ENCODE data around the gene QSOX2.

QSOX2 gene

DNA sequence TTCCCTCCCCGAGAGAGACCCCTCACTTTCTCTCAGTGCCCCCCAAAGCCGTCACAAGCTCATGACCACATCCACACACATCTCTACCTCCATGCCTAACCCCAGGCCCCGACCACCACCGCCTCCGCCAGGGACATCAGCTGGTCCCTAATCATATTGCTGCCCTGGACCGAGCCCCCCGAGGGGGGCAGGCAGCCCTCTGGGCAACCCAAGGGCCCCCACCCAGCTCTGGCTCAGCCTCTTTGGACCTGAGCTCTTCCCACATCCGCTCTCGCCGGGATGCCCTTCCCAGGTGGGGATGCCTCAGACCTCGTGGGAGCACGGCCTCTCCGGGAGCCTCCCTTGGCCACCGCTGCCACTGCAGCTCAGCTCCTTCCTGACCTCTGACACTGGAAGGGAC lies 59.2 kb downstream of the QSOX2 start:
- TF ChIP-seq, protein P1, sequence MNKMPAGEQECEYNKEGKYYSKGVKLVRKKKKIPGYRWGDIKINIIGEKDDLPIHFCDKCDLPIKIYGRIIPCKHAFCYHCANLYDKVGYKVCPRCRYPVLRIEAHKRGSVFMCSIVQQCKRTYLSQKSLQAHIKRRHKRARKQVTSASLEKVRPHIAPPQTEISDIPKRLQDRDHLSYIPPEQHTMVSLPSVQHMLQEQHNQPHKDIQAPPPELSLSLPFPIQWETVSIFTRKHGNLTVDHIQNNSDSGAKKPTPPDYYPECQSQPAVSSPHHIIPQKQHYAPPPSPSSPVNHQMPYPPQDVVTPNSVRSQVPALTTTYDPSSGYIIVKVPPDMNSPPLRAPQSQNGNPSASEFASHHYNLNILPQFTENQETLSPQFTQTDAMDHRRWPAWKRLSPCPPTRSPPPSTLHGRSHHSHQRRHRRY (tag by site-specific recombination; IDR thresholded peaks at IDR 0.05): no peak
- TF ChIP-seq MYNN (tag by site-specific recombination; IDR thresholded peaks at IDR 0.05; ENCODE audit: borderline replicate concordance) (no peak), ZNF157 (tag by site-specific recombination; IDR thresholded peaks at IDR 0.05) (no peak), KLF16 (tag by site-specific recombination; IDR thresholded peaks at IDR 0.05) (no peak), RBAK (tag by site-specific recombination; IDR thresholded peaks at IDR 0.05) (no peak), ZNF76 (tag by site-specific recombination; IDR thresholded peaks at IDR 0.05; ENCODE audit: borderline replicate concordance, low read depth) (no peak), ZNF140 (tag by site-specific recombination; IDR thresholded peaks at IDR 0.05) (no peak), GFI1B (tag by site-specific recombination; IDR thresholded peaks at IDR 0.05) (no peak), ZNF311 (tag by site-specific recombination; IDR thresholded peaks at IDR 0.05; ENCODE audit: borderline replicate concordance) (no peak), ZNF558 (tag by site-specific recombination; IDR thresholded peaks at IDR 0.05) (no peak)
- TF ChIP-seq, protein P2, sequence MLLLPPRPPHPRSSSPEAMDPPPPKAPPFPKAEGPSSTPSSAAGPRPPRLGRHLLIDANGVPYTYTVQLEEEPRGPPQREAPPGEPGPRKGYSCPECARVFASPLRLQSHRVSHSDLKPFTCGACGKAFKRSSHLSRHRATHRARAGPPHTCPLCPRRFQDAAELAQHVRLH (tag by site-specific recombination; IDR thresholded peaks at IDR 0.05): no peak
- TF ChIP-seq, protein P3, sequence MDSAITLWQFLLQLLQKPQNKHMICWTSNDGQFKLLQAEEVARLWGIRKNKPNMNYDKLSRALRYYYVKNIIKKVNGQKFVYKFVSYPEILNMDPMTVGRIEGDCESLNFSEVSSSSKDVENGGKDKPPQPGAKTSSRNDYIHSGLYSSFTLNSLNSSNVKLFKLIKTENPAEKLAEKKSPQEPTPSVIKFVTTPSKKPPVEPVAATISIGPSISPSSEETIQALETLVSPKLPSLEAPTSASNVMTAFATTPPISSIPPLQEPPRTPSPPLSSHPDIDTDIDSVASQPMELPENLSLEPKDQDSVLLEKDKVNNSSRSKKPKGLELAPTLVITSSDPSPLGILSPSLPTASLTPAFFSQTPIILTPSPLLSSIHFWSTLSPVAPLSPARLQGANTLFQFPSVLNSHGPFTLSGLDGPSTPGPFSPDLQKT (IDR thresholded peaks at IDR 0.05; ENCODE audit: borderline replicate concordance, low read depth, low read length): no peak
- CTCF ChIA-PET: interaction anchor here (0.6 to 1.9 kb wide), 5 partner anchors 15 to 70 kb away, joined by 3 to 10 read pairs (median 4); no protein-coding TSS in a partner anchor

DNA sequence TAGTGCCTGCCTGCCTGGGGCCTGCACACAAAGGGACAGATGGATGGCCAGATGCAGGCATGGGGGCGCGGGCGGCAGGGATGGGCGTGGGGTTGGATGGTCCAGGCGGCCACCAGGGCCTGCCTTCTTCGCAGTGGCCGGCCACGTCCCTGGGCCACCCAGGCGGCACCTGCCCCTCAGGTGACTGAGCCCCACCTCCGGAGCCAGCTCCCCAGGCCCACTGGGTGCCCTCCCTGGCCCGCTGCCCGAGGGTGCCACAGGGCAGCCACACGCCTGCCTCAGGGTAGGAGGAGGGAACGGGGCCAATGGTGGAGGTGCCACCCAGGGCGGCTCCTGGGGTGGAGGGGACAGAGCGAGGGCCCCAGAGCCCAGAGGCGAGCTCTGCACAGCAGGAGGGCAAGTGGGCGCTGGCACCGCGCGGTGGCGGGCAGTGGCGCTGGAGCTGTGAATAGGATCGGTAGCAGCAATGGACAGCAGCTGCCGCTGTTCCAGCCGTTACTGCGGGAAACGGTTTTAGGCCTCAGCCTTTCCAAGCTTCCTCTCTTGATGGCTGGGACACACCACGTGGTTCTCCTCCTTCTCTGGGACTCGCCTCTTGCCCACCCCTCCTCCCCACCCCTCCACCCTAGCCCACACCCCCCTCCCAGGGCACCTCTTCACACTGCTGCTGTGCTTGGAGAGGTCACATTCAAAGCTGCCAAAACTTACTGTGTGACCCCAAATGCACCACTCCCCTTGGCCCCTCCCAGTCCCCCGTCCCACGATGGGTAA lies 59.8 kb downstream of the QSOX2 start:
- POLR2A ChIA-PET: no interaction called here
- no peaks in the 10 kb centered on the region for H3K9me3 ChIP-seq (ENCODE audit: control insufficient read depth, insufficient read depth, low read depth, low read length)

More for the DNA sequence above, 59.2 kb downstream of the QSOX2 start:
- Histone ChIP-seq H3K9me3 (ENCODE audit: control insufficient read depth, insufficient read depth, low read depth, low read length) (no peaks in the 10 kb centered on the region), H3K27ac (ENCODE audit: extremely low read depth, low read depth, low read length) (no peak overlapping the region), H3K36me3 (ENCODE audit: control insufficient read depth in 2 of 2, insufficient read depth in 1 of 2, low read length in 2 of 2) (no peaks in the 10 kb centered on the region), H3K4me1 (ENCODE audit: control insufficient read depth, insufficient read depth, low read length) (0 out of 2 replicates have a peak, but pooled peaks cover 2% of the 10 kb centered on the region), H3K4me3 (ENCODE audit: low read depth, low read length) (no peak overlapping the region)
- POLR2A ChIA-PET: no interaction called here

DNA sequence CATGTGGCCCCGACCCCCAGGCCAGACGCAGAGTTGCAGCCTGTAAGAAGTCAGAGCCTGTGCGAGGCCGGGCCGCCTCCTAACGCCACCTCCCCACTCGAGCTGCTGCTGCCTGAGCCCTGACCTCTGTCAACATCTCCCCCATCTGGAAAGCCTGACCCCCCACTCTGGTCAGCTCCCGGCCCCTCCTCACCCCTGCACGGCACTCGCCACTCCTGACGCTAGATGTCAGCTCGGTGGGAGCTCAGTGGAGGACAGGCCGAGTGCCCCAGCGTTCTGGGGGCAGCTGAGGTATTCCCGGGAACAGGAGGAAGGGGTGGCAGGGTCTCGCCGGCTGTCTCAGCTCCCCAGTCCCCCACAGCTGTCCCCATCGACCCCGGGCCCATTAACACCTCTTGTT lies 60.5 kb downstream of the QSOX2 start:
- Histone ChIP-seq H3K9me3 (ENCODE audit: control insufficient read depth, insufficient read depth, low read depth, low read length) (no peaks in the 10 kb centered on the region), H3K4me1 (ENCODE audit: control insufficient read depth, insufficient read depth, low read length) (0 out of 2 replicates have a peak, but pooled peaks cover 2% of the 10 kb centered on the region), H3K27ac (ENCODE audit: extremely low read depth, low read depth, low read length) (no peak overlapping the region), H3K4me3 (ENCODE audit: low read depth, low read length) (no peak overlapping the region), H3K36me3 (ENCODE audit: control insufficient read depth in 2 of 2, insufficient read depth in 1 of 2, low read length in 2 of 2) (no peaks in the 10 kb centered on the region)
- ChIA-PET POLR2A (no interaction called here), CTCF (interaction anchor here (0.7 to 1.6 kb wide), 4 partner anchors 10 to 23 kb away, joined by 3 to 9 read pairs (median 5); no protein-coding TSS in a partner anchor)
- no peak for TF ChIP-seq ZNF211 (tag by site-specific recombination; IDR thresholded peaks at IDR 0.05; ENCODE audit: low read depth)
- no peak for TF ChIP-seq ZFP3 (tag by site-specific recombination; IDR thresholded peaks at IDR 0.05; ENCODE audit: low read depth)

More for the DNA sequence above, 59.8 kb downstream of the QSOX2 start:
- no peaks in the 10 kb centered on the region for H3K36me3 ChIP-seq (ENCODE audit: control insufficient read depth in 2 of 2, insufficient read depth in 1 of 2, low read length in 2 of 2)
- no peak overlapping the region for H3K27ac ChIP-seq (ENCODE audit: extremely low read depth, low read depth, low read length)
- H3K4me3 ChIP-seq (ENCODE audit: low read depth, low read length): no peak overlapping the region
- TF ChIP-seq KLF1 (tag by site-specific recombination; IDR thresholded peaks at IDR 0.05): peak; percentile 49; the same call in 1 of the 2 replicates
- no peak for TF ChIP-seq ZNF174 (tag by site-specific recombination; IDR thresholded peaks at IDR 0.05)
- no peak for TF ChIP-seq ZNF626 (tag by site-specific recombination; IDR thresholded peaks at IDR 0.05)
- no peak for TF ChIP-seq GLIS1 (tag by site-specific recombination; IDR thresholded peaks at IDR 0.05)
- no peak for TF ChIP-seq KLF8 (tag by site-specific recombination; IDR thresholded peaks at IDR 0.05)
- TF ChIP-seq ZNF600 (tag by site-specific recombination; IDR thresholded peaks at IDR 0.05): no peak
- CTCF ChIA-PET: interaction anchor here (0.6 to 1.9 kb wide), 3 partner anchors 15 to 65 kb away, joined by 3 to 10 read pairs (median 5); no protein-coding TSS in a partner anchor
- H3K4me1 ChIP-seq (ENCODE audit: control insufficient read depth, insufficient read depth, low read length): 0 out of 2 replicates have a peak, but pooled peaks cover 2% of the 10 kb centered on the region

Measured in HEK293 (cell line).